Breast epithelium (tissue), 4 donors: Measurements from ENCODE around the gene GPR78. TPM values are rescaled to one million over a fixed set of nuclear protein-coding genes. Genes with fewer than 3 reads are reported as not detected.

Experiments used
- DNase-seq, 2 donors: peaks; one replicate each; pipeline ENCODE4 v3.0.0-alpha.2; 2019; ENCODE audit warnings: low spot score in 2 of 2
- H3K27ac ChIP-seq, 2 donors: fragments of 200-600 bp; sonication (generic) in 1 of 2; one replicate each; pipeline ENCODE4 v1.5.1; 2016 to 2019; ENCODE audit warnings: mild to moderate bottlenecking in 1 of 2
- H3K27me3 ChIP-seq, 2 donors: fragments of 200-600 bp; sonication (generic) in 1 of 2; one replicate each; pipeline versions ENCODE4 v1.5.1 to v1.6.0; 2017 to 2019; ENCODE audit warnings: control low read depth in 1 of 2, mild to moderate bottlenecking in 1 of 2
- H3K36me3 ChIP-seq: fragments of 200-600 bp; one replicate; pipeline ENCODE4 v1.5.1; 2019
- H3K4me1 ChIP-seq, 2 donors: fragments of 200-600 bp; sonication (generic); one replicate each; pipeline ENCODE4 v1.5.1; 2016 to 2019; ENCODE audit warnings: control low read depth in 1 of 2
- H3K4me3 ChIP-seq, 3 donors: fragments of 200-600 bp; sonication (generic); 1 replicate in 2 of 3; 2 replicates in 1 of 3; pipeline ENCODE4 v1.5.1; 2016 to 2019; ENCODE audit warnings: mild to moderate bottlenecking in 3 of 3, moderate library complexity in 2 of 3
- H3K9me3 ChIP-seq, 2 donors: fragments of 200-600 bp; sonication (generic) in 1 of 2; one replicate each; pipeline ENCODE4 v1.5.1; 2016 to 2019; ENCODE audit warnings: control low read depth in 1 of 2
- CTCF ChIP-seq, 3 donors: fragments of 450-650 bp; IDR thresholded peaks; one replicate each; pipeline ENCODE4 v1.5.1; 2016 to 2017; ENCODE audit warnings: antibody characterized with exemption in 3 of 3, mild to moderate bottlenecking in 3 of 3, moderate library complexity in 3 of 3
- POLR2A ChIP-seq: fragments of 450-650 bp; IDR thresholded peaks from one replicate; pipeline ENCODE4 v1.6.1; 2016; ENCODE audit warnings: antibody characterized with exemption, mild to moderate bottlenecking, moderate library complexity
- POLR2AphosphoS5 ChIP-seq, 3 donors: sonication (generic); formaldehyde crosslinking; IDR thresholded peaks; one replicate each; pipeline ENCODE4 v1.6.1; 2017; ENCODE audit warnings: antibody characterized with exemption in 3 of 3
- intact Hi-C: fragments of 100-400 bp; cut with DNase I; formaldehyde crosslinking; loops from one replicate; pipeline ENCODE4 v1.15.1; 2023; ENCODE audit warnings: low total_unique reads
- total RNA-seq, 3 donors: library from RNA; depleted of rRNA; stranded (reverse); fragments of >200 nt; gene quantifications; one replicate each; pipeline ENCODE4 v1.1.0, GENCODE V29; 2016

GPR78 gene
- total RNA-seq, 3 donors from 2014 or later: 0.15 to 0.33 TPM; not detected in 1

GRCh38 chr4:8543623-8544022 is 36.6 kb upstream of the GPR78 start:
- no peak for DNase-seq
- TF ChIP-seq POLR2A (no peak), CTCF (IDR thresholded peaks at IDR 0.05) (no peak)
- intact Hi-C loops: no loop called here

GRCh38 chr4:8544282-8544681 is 35.9 kb upstream of the GPR78 start:
- Histone ChIP-seq H3K36me3 (no peaks in the 10 kb centered on the region), H3K27ac (no peak overlapping the region), H3K4me3 (no peak overlapping the region), H3K27me3 (no peaks in the 10 kb centered on the region), H3K4me1 (no peaks in the 10 kb centered on the region), H3K9me3 (no peaks in the 10 kb centered on the region)
- intact Hi-C loops: no loop called here
- TF ChIP-seq POLR2AphosphoS5 (IDR thresholded peaks at IDR 0.05) (no peak), POLR2A (no peak), CTCF (IDR thresholded peaks at IDR 0.05) (no peak)
- DNase-seq: no peak

More at GRCh38 chr4:8543623-8544022, 36.6 kb upstream of the GPR78 start:
- H3K4me1 ChIP-seq: no peaks in the 10 kb centered on the region
- no peak overlapping the region for H3K27ac ChIP-seq
- H3K36me3 ChIP-seq: no peaks in the 10 kb centered on the region
- no peaks in the 10 kb centered on the region for H3K27me3 ChIP-seq
- H3K9me3 ChIP-seq: no peaks in the 10 kb centered on the region
- H3K4me3 ChIP-seq: no peak overlapping the region

- TF ChIP-seq POLR2AphosphoS5 (IDR thresholded peaks at IDR 0.05): no peak
- TF ChIP-seq POLR2A: no peak
- TF ChIP-seq CTCF (IDR thresholded peaks at IDR 0.05): no peak
- intact Hi-C loops: no loop called here
- no peaks in the 10 kb centered on the region for H3K4me1 ChIP-seq
Measured at GRCh38 chr4:8544741-8545438, 35.3 kb upstream of the GPR78 start.

GRCh38 chr4:8545439-8545765 is 34.8 kb upstream of the GPR78 start:
- H3K9me3 ChIP-seq: no peaks in the 10 kb centered on the region
- H3K27ac ChIP-seq: no peak overlapping the region
- DNase-seq: no peak
- TF ChIP-seq CTCF (IDR thresholded peaks at IDR 0.05): no peak
- no peak for TF ChIP-seq POLR2AphosphoS5 (IDR thresholded peaks at IDR 0.05)
- TF ChIP-seq POLR2A: no peak
- no peaks in the 10 kb centered on the region for H3K4me1 ChIP-seq
- intact Hi-C loops: no loop called here
- no peaks in the 10 kb centered on the region for H3K27me3 ChIP-seq
- no peak overlapping the region for H3K4me3 ChIP-seq
- H3K36me3 ChIP-seq: no peaks in the 10 kb centered on the region

More at GRCh38 chr4:8544741-8545438, 35.3 kb upstream of the GPR78 start:
- H3K27me3 ChIP-seq: no peaks in the 10 kb centered on the region
- DNase-seq: no peak
- no peaks in the 10 kb centered on the region for H3K9me3 ChIP-seq
- H3K36me3 ChIP-seq: no peaks in the 10 kb centered on the region
- no peak overlapping the region for H3K27ac ChIP-seq
- H3K4me3 ChIP-seq: no peak overlapping the region

- Histone ChIP-seq H3K27ac (no peak overlapping the region), H3K27me3 (no peaks in the 10 kb centered on the region), H3K4me3 (no peak overlapping the region), H3K9me3 (no peaks in the 10 kb centered on the region), H3K36me3 (no peaks in the 10 kb centered on the region), H3K4me1 (no peaks in the 10 kb centered on the region)
- no peak for TF ChIP-seq POLR2A
- TF ChIP-seq CTCF (IDR thresholded peaks at IDR 0.05): no peak
- TF ChIP-seq POLR2AphosphoS5 (IDR thresholded peaks at IDR 0.05): no peak
- no peak for DNase-seq
- intact Hi-C loops: no loop called here
Measured at GRCh38 chr4:8546766-8547107, 33.5 kb upstream of the GPR78 start.
